HG02938 (cell line): ENCODE results near the gene TCFL5.

Experiments used
- ATAC-seq: cut with Tn5 transposase; IDR thresholded peaks from one replicate; pipeline ENCODE4 v1.9.1; 2021; ENCODE audit warnings: mild to moderate bottlenecking, moderate library complexity; ENCODE audit not compliant: unreplicated experiment

Gene TCFL5

DNA sequence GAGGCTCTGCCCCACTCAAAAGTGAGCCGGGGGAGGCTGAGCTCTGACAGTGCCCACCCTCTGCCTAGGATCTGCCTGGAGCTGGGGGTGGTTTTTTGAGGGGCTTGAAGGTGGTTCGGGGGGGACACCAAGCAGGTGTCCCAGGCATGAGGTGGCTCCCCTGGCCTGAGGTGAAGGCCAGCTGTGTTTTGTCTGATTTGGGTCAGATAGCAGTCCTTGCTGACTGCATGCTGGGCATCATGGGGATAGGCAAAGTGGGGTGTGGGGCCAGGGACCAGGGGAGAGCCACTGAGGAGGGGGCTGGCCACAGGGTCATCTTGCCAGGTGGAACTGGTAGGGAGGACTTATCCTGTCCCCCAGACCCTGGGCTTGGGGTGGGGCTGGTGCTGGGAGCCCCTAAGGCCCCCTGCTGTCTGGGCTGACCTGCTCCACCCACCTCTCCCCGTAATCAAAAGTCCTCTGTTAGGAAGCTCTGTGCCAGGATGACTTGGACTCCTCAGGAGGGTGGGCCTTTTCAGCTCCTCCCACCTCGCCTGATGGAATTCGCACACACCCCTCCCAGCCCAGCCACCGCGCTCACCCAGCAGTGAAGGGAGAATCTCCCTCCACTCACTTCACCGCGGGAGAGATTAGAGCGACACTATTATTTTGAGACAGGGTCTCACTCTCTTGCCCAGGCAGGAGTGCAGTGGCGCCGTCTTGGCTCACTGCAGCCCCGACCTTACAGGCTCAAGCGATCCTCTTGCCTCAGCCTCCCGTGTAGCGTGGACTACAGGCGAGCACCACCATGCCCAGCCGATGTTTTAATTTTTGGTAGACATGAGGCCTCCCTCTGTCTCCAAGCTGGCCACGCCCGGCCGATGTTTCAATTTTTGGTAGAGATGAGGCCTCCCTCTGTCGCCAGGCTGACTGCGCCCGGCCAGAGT, 46.3 kb downstream of the TCFL5 start:
- ATAC-seq: no peak

DNA sequence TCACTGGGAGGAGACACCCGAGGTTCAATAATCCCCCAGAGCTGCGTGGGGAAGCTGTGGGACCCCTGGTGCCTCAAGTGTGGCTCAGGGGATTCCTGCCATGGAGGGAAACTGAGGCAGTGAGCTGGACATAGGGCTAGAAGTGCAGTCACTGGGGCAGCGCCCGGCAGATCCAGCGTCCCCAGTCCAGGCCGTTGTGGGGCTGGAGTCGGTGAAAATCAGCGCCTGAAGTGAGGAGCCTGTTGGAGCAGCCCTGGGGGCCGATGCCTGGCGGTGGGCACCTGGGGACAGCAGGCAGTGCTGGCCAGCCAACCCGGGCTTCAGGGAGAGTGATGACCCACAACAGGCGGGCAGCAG, 46.9 kb downstream of the TCFL5 start:
- no peak for ATAC-seq

DNA sequence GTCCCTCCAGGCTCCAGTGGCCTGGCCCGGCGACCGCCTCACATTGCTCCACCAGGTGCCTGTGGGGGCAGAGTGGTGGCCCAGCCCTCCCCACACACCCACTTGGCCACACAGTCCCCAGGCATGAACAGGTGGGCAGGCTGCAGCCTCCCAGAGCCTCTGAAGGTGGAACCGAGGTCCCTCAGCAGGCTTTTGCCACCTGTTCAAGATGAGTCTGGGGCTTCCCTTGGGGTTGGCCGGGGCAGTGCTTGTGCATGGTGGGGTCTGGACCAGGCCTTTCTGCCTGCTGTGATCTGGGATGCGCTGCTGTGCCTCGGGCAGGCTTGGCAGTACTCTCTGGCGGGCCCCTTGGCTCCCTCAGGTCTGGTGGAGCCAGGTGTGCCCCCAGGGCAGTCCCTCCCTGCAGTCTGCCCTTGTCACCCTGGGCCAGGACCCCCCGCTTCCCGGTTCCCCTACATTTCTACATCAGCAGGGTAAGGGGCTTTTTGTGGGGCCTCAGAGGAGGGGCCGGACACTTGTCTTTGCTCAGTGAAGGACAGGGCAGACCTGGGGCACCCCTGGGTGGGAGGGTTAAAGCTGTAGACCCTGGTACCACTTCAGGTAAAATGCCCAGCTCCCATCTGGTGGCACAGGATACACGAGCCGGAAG, 47.4 kb downstream of the TCFL5 start:
- no peak for ATAC-seq

DNA sequence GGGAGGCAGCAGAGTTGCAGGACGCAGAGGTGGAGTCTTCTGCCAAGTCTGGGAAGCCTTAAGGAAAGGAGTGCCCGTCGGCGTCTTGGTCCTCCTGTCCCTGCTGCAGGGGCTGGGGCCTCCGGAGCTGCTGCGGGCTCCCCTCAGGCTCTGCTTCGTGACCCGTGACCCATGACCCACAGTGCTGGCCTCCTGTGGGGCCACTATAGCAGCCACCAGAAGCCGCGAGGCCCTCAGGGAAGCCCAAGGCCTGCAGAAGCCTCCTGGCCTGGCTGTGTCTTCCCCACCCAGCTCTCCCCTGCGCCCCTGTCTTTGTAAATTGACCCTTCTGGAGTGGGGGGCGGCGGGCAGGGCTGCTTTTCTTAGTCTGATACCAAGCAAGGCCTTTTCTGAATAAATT, 48.0 kb downstream of the TCFL5 start:
- no peak for ATAC-seq

DNA sequence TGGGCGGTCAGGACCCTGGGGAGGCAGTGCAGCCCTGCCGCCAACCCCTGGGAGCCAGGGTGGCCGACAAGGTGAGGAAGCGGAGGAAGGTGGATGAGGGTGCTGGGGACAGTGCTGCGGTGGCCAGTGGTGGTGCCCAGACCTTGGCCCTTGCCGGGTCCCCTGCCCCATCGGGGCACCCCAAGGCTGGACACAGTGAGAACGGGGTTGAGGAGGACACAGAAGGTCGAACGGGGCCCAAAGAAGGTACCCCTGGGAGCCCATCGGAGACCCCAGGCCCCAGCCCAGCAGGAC, 48.8 kb downstream of the TCFL5 start:
- ATAC-seq: no peak

DNA sequence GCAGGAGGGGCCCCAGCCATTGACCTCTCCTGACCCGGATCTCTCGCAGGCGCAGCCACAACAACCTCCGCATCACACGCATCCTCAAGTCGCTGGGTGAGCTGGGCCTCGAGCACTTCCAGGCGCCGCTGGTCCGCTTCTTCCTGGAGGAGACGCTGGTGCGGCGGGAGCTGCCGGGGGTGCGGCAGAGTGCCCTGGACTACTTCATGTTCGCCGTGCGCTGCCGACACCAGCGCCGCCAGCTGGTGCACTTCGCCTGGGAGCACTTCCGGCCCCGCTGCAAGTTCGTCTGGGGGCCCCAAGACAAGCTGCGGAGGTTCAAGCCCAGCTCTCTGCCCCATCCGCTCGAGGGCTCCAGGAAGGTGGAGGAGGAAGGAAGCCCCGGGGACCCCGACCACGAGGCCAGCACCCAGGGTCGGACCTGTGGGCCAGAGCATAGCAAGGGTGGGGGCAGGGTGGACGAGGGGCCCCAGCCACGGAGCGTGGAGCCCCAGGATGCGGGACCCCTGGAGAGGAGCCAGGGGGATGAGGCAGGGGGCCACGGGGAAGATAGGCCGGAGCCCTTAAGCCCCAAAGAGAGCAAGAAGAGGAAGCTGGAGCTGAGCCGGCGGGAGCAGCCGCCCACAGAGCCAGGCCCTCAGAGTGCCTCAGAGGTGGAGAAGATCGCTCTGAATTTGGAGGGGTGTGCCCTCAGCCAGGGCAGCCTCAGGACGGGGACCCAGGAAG, 49.3 kb downstream of the TCFL5 start:
- ATAC-seq: no peak

DNA sequence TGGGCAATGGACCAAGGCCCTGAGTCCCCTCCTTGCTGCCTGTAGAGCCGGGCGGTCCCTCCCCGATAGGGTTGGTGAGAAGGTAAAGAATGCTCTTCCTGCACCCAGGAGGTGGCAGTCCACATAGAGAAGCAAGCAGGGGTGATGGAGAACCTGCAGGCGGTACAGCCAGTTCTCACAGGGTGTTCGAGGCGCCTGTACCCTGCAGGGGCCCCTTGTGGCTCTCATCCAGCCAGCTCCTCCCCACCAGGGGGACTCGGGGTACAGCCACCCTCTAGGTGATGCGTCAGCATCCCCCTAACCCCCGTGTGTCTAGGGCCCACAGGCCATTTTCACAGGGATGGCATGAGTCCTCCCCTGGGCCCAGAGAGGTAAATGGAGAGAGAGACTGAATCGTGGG, 49.9 kb downstream of the TCFL5 start:
- no peak for ATAC-seq

DNA sequence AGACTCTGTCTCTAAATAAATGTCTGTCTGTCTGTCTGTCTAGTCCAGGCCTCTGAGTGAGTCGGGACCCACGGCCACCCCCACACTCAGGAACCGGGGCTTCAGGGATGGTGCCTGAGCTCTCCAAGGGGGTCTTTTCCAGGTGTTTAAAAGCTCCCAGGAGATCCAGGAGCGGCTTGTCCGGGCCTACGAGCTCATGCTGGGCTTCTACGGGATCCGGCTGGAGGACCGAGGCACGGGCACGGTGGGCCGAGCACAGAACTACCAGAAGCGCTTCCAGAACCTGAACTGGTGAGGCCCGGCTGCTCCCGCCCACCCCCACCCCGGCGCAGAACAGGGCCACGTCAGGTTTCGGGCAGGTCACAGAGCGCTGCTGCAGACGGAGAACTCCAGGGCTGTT, 50.3 kb downstream of the TCFL5 start:
- ATAC-seq: no peak

DNA sequence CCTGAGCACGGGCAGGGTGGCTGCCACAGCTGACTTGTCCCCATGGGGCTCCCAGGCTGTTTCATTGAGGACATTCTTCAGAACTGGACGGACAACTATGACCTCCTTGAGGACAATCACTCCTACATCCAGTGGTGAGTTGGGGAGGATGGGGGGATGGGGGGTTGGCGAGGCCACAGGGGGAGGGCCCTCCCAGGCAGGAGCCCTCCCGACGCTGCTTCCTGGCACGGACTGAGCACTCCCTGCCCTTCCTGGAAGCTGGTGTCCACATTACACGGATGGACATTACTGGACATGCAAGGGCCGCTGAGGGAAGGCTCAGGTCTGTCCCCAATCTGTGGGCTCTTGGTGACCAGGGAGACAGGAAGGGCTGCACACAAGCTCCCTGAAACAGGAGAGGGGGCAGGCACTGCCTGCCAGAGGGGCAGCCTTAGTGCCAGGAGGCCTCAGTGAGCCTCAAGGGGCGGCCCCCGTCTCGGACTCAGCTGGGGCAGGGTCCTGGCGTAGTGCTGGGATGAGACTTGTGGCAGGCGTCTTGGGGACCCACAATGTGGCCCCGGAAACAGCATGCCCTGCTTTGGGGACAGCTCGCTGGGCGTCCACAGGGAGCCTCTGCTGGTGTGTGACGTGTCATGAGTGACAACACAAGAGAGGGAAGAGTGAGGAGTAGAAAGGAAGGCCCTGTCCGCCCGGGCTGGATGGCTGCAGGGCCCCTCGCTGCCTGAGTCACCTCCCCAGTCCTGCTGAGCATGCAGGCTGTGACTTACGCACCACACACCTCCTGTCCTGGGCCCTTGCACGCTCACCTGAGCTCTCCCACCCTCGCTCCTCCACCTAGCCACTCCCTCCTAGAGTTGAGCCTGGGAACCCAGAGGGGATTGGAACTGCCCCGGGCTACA, 51.8 kb downstream of the TCFL5 start:
- no peak for ATAC-seq

DNA sequence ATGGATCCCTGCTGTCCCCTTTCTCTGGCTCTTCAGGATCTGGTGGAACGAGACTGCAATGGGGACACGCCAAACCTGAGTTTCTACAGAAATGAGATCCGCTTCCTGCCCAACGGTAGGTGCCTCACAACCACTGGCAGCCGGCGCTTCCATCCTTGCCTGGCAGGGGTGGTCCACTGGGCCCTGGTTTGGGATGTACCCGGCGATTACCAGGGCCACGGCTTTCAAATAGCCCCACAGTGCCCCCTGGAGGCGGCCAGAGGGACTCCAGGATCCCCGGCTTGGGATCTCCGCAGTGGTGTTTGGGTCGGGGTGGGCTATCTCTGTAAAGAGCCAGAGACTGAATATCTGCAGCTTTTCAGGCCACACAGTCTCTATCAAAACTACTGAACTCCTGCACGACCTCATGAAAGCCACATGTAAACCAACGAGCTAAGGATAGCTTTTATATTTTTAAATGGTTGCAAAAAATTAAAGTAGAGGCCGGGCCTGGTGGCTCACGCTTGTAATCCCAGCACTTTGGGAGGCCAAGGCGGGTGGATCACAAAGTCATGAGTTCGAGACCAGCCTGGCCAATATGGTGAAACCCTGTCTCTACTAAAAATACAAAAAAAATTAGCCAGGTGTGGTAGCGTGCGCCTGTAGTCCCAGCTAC, 53.3 kb downstream of the TCFL5 start:
- ATAC-seq: no peak

DNA sequence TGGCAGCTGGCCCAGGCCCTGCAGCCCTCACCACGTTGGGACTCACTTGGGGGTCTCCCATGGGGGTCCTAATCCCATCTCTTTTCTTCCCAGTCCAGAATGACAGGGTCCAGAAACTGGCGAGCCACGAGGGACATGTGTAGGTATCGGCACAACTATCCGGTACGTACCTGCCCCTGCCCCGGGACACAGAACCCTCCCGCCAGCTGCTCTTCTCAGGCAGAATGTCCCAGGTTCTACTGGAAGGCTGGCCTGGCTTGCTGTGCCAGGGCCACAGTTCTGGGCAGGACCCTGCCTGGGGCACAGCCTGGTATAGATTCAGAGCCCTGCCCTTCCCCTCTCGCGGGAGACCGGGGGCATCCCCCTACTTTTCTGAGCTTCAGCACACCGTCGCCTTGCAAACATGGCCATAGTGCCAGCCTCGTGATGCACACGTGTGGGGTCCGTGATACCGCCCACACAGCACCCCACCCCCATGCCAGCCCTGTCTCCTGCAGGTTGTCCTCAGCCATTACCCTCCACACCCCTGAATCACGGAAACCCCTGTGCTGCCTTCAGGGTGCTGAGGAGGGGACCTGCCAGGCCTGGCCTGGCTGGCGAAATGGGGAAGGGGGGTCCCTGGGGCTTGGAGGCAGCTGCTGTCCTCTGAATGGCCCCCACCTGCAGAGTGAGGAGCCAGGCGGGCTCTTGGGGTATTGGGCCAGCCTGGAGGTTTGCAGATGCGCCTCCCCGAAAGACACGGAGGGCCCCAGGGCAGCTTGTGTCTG, 54.0 kb downstream of the TCFL5 start:
- ATAC-seq: no peak

DNA sequence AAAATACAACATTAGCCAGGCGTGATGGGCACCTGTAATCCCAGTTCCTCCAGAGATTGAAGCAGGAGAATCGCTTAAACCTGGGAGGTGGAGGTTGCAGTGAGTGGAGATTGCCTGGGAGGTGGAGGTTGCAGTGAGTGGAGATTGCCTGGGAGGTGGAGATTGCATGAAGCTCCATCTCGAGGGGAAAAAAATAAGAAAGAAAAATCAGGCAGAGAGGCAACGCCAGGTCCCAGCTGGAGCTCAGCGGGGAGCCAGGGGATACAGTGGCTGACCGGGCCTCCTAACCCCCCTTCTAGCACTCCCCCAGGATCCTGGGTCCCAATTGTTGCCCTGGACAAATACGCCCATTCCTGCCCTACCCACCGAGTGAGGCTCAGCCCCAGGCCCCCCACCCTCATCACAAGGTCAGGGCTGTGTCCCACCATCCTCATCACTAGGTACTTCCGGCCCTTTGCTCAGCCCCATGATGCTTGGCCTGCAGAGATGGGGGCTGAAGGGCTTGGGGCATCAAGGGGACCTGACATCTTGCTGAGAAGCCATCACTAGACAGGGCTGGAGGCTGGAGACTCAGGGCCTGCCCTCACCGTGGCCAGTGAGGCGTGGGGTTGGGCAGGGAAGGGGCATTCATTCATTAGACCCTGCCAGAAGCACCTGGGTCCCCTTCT, 55.1 kb downstream of the TCFL5 start:
- no peak for ATAC-seq

DNA sequence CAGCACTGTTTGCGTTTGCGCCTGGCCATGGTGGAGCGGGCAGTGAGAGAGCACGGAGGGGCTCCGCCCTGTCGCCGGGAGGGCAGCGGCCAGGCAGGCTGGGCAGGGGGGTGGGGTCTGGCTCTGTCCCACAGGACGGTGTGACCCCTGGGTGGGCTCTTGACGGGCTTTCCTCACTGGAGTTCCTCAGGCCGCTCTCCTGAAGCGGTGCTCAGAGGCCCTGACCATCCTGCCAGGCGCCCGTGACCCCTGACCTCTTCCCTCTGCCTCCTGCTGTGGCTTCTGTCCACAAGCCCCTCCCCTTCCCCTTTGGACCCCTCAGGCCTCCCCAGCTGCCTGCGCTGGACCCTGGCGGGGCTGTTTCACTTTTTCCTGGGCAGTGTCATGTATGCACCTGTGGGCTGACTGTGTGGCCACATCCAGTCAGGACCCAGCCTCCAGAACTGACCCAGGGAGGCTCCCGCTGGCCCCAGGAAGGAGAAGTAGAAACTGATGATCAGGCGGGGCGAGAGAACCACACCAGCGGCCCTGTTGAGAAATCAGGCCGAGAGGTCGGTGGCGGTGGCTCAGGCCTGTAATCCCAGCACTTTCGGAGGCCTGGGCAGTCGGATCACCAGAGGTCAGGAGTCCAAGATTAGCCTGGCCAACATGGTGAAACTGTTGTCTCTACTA, 55.8 kb downstream of the TCFL5 start:
- ATAC-seq: no peak

DNA sequence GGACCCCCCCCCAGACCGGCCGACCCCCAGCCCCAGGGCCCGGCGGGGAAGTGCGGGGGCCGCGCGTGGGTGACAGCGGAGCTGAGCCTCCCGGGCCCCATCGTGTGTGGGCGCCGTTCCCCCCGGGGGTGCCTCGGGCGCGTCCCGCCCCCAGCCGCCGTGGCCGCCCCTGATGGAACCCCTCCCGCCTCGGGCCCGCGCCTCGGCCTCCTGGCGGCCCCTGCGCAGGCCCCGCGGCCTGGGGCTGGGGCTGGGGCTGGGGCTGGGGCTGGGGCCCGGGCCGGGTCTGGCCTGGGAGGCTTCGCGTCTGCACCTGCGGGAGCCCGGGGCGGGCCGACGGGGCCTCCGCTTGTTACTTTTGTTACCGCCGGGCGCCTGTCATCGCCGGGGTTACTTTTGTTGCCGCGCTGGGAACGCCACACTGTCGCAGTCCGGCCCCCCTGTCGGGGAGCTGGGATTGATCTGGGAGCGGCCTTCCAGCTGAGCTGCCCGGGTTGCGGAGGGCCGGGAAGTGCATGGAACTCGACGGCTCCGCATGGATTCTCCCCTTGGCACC, 56.4 kb downstream of the TCFL5 start:
- no peak for ATAC-seq

DNA sequence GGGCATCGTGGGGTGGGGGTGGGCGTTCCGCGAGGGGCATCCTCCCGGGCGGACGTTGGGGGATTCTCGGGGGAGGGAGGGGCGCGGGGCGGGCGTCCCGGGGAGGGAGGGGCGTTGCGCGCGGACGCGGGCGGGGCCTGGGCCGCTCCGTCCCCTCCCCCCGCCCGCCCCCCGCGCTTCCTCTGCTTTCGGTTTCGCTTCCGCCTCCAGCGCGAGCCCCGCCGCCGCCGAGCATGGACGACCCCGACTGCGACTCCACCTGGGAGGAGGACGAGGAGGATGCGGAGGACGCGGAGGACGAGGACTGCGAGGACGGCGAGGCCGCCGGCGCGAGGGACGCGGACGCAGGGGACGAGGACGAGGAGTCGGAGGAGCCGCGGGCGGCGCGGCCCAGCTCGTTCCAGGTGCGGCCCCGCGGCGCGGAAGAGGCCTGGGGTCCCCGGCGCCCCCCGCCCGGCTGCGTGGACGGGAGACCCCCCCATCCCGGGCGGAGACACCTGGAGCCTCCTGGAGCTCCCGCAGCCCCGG, 56.9 kb downstream of the TCFL5 start, which contains the start of gene OGFR:
Gene OGFR (plus strand): TSS at position 209 of the 528 bp plus-strand sequence. CDS start 25 bp downstream, at position 234.
- ATAC-seq: no peak

DNA sequence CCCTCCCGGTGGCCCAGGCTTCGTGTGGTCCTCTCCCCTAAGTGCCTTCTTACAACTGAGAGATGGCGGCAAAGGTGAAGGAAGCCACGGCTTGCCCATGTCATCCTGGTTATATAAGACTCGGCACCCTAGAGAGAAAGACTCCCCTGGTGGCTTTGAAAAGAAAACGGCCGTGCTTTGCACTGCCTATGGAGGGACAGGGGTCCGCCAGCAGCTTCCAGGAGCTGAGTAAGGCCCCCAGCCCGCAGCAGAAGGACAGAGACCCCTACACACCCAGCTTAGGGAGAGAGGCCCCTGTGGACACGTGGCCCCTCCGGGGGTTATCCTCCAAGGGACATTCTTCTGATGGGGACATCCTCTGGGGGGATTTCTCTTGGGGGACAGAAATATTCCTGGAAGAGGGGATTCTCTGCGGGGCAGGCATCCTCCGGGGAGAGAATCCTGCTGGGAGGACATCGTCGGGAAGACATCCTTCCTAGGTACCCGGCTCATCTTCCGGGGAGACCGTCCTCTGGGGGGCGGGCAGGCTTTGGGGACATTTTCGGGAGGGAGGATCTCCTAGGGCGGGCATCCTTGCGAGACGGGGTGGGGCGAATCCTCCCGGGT, 57.5 kb downstream of the TCFL5 start:
- no peak for ATAC-seq

DNA sequence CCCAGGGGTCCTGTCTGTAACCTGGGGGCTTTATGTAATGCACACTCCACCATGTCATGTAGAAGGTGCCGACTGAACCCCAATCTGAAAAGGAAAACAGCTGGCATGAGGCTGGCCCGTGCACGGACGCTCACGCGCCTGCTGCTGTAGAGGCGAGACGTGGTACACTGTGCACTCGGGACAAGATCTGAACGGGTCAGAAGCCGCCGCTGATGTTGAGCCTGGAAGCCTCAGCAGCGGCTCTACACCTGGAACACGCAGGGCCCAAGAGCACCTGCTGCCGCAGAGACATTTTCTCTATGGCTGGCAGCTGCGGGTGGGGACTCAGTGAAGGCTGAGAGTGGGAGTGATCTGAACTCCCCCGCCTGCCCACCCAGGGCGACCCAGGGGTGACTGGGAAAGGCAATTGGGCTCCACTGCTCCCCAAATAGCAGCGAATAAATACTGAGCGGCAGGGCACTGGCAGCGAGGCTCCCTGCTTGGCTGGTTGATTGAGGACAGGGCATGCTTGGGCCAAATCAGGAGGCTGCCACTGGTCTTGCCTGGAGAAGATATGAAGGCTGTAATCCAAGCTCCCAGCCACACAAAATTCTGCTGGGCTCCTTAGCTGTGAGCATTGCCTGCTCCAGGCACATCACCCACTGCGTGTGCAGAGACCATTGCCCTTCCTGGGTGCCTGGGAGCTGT, 59.5 kb downstream of the TCFL5 start:
- no peak for ATAC-seq
